HepG2 (cell line): ENCODE results near the gene NRN1L. TPM values are rescaled to one million over a fixed set of nuclear protein-coding genes. Genes with fewer than 3 reads are reported as not detected.

Source experiments
- EHMT2 ChIP-seq: fragments of 200-600 bp; sonication (generic); IDR thresholded peaks from 2 replicates; pipeline ENCODE4 v1.7.0; 2017; ENCODE audit warnings: antibody characterized with exemption, low read depth, low read length, borderline replicate concordance
- ISX ChIP-seq: sonication (generic); formaldehyde crosslinking; conservative IDR thresholded peaks from 2 replicates; pipeline ENCODE4 v1.5.0; 2020; ENCODE audit warnings: missing genetic modification reagents
- POLR2AphosphoS2 ChIP-seq: IDR thresholded peaks from 2 replicates; pipeline ENCODE4 v1.6.1; 2011; ENCODE audit warnings: low read depth, low read length, improper control_type of control experiment
- RAD51 ChIP-seq: fragments of 450-650 bp; IDR thresholded peaks from 2 replicates; pipeline ENCODE4 v1.6.1; 2016; ENCODE audit warnings: borderline replicate concordance
- RBFOX2 ChIP-seq: fragments of 200-400 bp; formaldehyde crosslinking; IDR thresholded peaks from 2 replicates; pipeline ENCODE4 v1.6.1; 2017; ENCODE audit warnings: low read depth, mild to moderate bottlenecking, low read length
- REXO4 ChIP-seq: sonication (generic); formaldehyde crosslinking; IDR thresholded peaks from 2 replicates; pipeline ENCODE4 v1.8.0; 2022; ENCODE audit warnings: missing genetic modification reagents, mild to moderate bottlenecking, borderline replicate concordance
- SMARCC2 ChIP-seq: fragments of 450-650 bp; IDR thresholded peaks from 2 replicates; pipeline ENCODE4 v1.6.1; 2017; ENCODE audit warnings: antibody characterized with exemption, mild to moderate bottlenecking
- ZNF326 ChIP-seq: sonication (generic); formaldehyde crosslinking; IDR thresholded peaks from 2 replicates; pipeline ENCODE4 v1.4.0; 2020; ENCODE audit warnings: missing genetic modification reagents, borderline replicate concordance
- ZNF335 ChIP-seq: sonication (generic); formaldehyde crosslinking; IDR thresholded peaks from 2 replicates; pipeline ENCODE4 v1.4.0; 2020; ENCODE audit warnings: missing genetic modification reagents
- ZNF460 ChIP-seq: sonication (generic); formaldehyde crosslinking; IDR thresholded peaks from 2 replicates; pipeline ENCODE4 v1.5.1; 2020; ENCODE audit warnings: missing genetic modification reagents, mild to moderate bottlenecking, borderline replicate concordance
- ZNF569 ChIP-seq: sonication (generic); formaldehyde crosslinking; IDR thresholded peaks from 2 replicates; pipeline ENCODE4 v1.5.0; 2020; ENCODE audit warnings: mild to moderate bottlenecking, missing genetic modification reagents, moderate library complexity, borderline replicate concordance
- ZNF616 ChIP-seq: sonication (generic); formaldehyde crosslinking; IDR thresholded peaks from 2 replicates; pipeline ENCODE4 v1.5.0; 2020; ENCODE audit warnings: low read depth, mild to moderate bottlenecking, missing genetic modification reagents
- ZNF713 ChIP-seq: sonication (generic); formaldehyde crosslinking; IDR thresholded peaks from 2 replicates; pipeline ENCODE4 v1.4.0; 2020; ENCODE audit warnings: mild to moderate bottlenecking, missing genetic modification reagents
- polyA plus RNA-seq, 8 experiments: library from polyadenylated mRNA; depleted of rRNA in 3 of 8; stranded (reverse) in 7 of 8; unstranded in 1 of 8; fragments of >200 nt; fragmentation: Illumina TruSeq in 4 of 8; extraction: Trizol in 4 of 8; gene quantifications; 2 replicates each; pipeline versions ENCODE4 v1.2.1 to v1.2.3, GENCODE V29; 2011 to 2016; ENCODE audit warnings: low read depth in 4 of 8, missing spikeins in 1 of 8, mixed read lengths in 1 of 8; ENCODE audit not compliant: insufficient read depth in 1 of 8
- total RNA-seq, 5 experiments: library from RNA; depleted of rRNA; stranded (reverse); fragments of >200 nt; fragmentation: Illumina TruSeq; extraction: Trizol; gene quantifications; 2 replicates each; pipeline ENCODE4 v1.2.3, GENCODE V29; 2016; ENCODE audit warnings: low read depth in 1 of 5
- TF ChIP-seq, protein P1 (sequence below): sonication (generic); formaldehyde crosslinking; IDR thresholded peaks from 2 replicates; pipeline ENCODE4 v1.8.1; 2022; ENCODE audit warnings: low read depth, mild to moderate bottlenecking, missing genetic modification reagents
- TF ChIP-seq, protein P2 (sequence below): sonication (generic); formaldehyde crosslinking; conservative IDR thresholded peaks from 2 replicates; pipeline ENCODE4 v1.4.0; 2020; ENCODE audit warnings: mild to moderate bottlenecking, missing genetic modification reagents, moderate library complexity
- TF ChIP-seq, protein P3 (sequence below): sonication (generic); formaldehyde crosslinking; IDR thresholded peaks from 2 replicates; pipeline ENCODE4 v1.4.0; 2020; ENCODE audit warnings: mild to moderate bottlenecking, missing genetic modification reagents
- TF ChIP-seq, protein P4 (sequence below): sonication (generic); formaldehyde crosslinking; IDR thresholded peaks from 2 replicates; pipeline ENCODE4 v1.5.1; 2020; ENCODE audit warnings: mild to moderate bottlenecking, missing genetic modification reagents, moderate library complexity
- TF ChIP-seq, protein P5 (sequence below): IDR thresholded peaks from 2 replicates; pipeline ENCODE4 v1.6.1; 2016; ENCODE audit warnings: missing compliant biosample characterization, missing genetic modification reagents, borderline replicate concordance

The NRN1L gene
- total and polyA plus RNA-seq, 2 of the 13 experiments (the other 11 are each of a cell fraction or from before 2014, with no cell fraction given), result 0.53 to 1.2 TPM

DNA sequence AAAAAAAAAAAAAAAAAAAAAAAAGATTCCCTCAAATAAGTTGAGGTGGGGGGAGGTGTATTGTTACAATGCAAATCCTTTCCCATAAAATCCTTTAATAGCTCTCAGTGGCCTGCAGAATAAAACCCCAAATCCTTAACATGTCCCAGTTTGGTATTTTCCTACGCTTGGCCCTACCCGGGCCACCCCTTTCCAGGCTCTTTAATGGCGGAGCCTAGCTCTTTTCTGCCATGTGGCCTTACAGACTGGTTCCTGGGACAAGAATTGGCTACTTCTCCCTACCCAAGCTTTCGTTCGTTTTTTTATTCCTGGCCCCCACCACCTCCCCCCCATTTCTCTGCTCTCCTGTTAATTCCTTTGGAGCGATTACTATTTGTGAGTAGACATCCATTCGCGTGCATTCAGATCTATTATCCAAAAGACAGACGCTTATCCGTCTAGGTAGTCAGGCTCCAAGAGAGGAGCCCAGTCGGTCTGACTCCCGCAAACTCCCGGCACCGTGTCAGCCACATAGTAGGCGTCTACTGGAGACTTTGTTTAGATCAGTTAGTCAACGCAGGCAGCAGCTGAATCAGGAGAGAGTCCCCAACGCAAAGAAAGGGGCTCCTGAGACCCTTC lies 43.4 kb upstream of the NRN1L start (continued):
- TF ChIP-seq, protein P1, sequence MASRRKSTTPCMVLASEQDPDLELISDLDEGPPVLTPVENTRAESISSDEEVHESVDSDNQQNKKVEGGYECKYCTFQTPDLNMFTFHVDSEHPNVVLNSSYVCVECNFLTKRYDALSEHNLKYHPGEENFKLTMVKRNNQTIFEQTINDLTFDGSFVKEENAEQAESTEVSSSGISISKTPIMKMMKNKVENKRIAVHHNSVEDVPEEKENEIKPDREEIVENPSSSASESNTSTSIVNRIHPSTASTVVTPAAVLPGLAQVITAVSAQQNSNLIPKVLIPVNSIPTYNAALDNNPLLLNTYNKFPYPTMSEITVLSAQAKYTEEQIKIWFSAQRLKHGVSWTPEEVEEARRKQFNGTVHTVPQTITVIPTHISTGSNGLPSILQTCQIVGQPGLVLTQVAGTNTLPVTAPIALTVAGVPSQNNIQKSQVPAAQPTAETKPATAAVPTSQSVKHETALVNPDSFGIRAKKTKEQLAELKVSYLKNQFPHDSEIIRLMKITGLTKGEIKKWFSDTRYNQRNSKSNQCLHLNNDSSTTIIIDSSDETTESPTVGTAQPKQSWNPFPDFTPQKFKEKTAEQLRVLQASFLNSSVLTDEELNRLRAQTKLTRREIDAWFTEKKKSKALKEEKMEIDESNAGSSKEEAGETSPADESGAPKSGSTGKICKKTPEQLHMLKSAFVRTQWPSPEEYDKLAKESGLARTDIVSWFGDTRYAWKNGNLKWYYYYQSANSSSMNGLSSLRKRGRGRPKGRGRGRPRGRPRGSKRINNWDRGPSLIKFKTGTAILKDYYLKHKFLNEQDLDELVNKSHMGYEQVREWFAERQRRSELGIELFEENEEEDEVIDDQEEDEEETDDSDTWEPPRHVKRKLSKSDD (CRISPR knock-in tag), result no peak
- TF ChIP-seq, protein P2, sequence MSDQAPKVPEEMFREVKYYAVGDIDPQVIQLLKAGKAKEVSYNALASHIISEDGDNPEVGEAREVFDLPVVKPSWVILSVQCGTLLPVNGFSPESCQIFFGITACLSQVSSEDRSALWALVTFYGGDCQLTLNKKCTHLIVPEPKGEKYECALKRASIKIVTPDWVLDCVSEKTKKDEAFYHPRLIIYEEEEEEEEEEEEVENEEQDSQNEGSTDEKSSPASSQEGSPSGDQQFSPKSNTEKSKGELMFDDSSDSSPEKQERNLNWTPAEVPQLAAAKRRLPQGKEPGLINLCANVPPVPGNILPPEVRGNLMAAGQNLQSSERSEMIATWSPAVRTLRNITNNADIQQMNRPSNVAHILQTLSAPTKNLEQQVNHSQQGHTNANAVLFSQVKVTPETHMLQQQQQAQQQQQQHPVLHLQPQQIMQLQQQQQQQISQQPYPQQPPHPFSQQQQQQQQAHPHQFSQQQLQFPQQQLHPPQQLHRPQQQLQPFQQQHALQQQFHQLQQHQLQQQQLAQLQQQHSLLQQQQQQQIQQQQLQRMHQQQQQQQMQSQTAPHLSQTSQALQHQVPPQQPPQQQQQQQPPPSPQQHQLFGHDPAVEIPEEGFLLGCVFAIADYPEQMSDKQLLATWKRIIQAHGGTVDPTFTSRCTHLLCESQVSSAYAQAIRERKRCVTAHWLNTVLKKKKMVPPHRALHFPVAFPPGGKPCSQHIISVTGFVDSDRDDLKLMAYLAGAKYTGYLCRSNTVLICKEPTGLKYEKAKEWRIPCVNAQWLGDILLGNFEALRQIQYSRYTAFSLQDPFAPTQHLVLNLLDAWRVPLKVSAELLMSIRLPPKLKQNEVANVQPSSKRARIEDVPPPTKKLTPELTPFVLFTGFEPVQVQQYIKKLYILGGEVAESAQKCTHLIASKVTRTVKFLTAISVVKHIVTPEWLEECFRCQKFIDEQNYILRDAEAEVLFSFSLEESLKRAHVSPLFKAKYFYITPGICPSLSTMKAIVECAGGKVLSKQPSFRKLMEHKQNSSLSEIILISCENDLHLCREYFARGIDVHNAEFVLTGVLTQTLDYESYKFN (CRISPR knock-in tag), result no peak
- TF ChIP-seq ZNF335 (CRISPR knock-in tag), result no peak
- TF ChIP-seq, protein P3, sequence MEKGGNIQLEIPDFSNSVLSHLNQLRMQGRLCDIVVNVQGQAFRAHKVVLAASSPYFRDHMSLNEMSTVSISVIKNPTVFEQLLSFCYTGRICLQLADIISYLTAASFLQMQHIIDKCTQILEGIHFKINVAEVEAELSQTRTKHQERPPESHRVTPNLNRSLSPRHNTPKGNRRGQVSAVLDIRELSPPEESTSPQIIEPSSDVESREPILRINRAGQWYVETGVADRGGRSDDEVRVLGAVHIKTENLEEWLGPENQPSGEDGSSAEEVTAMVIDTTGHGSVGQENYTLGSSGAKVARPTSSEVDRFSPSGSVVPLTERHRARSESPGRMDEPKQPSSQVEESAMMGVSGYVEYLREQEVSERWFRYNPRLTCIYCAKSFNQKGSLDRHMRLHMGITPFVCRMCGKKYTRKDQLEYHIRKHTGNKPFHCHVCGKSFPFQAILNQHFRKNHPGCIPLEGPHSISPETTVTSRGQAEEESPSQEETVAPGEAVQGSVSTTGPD (CRISPR knock-in tag), result no peak
- TF ChIP-seq ZNF616 (CRISPR knock-in tag), result 0 out of 2 replicates have a peak, but pooled peaks have one; percentile 38
- no peak for TF ChIP-seq ZNF713
- no peak for TF ChIP-seq REXO4
- TF ChIP-seq ISX, result no peak
- 0 out of 2 replicates have a peak, but pooled peaks have one; percentile 29 for TF ChIP-seq ZNF569 (CRISPR knock-in tag)
- TF ChIP-seq RAD51, result no peak
- TF ChIP-seq ZNF326 (CRISPR knock-in tag), result no peak
- TF ChIP-seq SMARCC2, result 0 out of 2 replicates have a peak, but pooled peaks have one; percentile 37
- TF ChIP-seq, protein P4, sequence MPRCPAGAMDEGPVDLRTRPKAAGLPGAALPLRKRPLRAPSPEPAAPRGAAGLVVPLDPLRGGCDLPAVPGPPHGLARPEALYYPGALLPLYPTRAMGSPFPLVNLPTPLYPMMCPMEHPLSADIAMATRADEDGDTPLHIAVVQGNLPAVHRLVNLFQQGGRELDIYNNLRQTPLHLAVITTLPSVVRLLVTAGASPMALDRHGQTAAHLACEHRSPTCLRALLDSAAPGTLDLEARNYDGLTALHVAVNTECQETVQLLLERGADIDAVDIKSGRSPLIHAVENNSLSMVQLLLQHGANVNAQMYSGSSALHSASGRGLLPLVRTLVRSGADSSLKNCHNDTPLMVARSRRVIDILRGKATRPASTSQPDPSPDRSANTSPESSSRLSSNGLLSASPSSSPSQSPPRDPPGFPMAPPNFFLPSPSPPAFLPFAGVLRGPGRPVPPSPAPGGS (CRISPR knock-in tag), result no peak
- TF ChIP-seq, protein P5, sequence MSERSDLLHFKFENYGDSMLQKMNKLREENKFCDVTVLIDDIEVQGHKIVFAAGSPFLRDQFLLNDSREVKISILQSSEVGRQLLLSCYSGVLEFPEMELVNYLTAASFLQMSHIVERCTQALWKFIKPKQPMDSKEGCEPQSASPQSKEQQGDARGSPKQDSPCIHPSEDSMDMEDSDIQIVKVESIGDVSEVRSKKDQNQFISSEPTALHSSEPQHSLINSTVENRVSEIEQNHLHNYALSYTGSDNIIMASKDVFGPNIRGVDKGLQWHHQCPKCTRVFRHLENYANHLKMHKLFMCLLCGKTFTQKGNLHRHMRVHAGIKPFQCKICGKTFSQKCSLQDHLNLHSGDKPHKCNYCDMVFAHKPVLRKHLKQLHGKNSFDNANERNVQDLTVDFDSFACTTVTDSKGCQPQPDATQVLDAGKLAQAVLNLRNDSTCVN (CRISPR knock-in tag), result no peak
- no peak for TF ChIP-seq POLR2AphosphoS2
- no peak for TF ChIP-seq RBFOX2
- no peak for TF ChIP-seq EHMT2
- no peak for TF ChIP-seq ZNF460 (CRISPR knock-in tag)
